ENCODE data around the gene TREX2.
A peak's percentile ranks its signal among the peaks of the same experiment; 100 is the strongest.

The TREX2 gene

DNA sequence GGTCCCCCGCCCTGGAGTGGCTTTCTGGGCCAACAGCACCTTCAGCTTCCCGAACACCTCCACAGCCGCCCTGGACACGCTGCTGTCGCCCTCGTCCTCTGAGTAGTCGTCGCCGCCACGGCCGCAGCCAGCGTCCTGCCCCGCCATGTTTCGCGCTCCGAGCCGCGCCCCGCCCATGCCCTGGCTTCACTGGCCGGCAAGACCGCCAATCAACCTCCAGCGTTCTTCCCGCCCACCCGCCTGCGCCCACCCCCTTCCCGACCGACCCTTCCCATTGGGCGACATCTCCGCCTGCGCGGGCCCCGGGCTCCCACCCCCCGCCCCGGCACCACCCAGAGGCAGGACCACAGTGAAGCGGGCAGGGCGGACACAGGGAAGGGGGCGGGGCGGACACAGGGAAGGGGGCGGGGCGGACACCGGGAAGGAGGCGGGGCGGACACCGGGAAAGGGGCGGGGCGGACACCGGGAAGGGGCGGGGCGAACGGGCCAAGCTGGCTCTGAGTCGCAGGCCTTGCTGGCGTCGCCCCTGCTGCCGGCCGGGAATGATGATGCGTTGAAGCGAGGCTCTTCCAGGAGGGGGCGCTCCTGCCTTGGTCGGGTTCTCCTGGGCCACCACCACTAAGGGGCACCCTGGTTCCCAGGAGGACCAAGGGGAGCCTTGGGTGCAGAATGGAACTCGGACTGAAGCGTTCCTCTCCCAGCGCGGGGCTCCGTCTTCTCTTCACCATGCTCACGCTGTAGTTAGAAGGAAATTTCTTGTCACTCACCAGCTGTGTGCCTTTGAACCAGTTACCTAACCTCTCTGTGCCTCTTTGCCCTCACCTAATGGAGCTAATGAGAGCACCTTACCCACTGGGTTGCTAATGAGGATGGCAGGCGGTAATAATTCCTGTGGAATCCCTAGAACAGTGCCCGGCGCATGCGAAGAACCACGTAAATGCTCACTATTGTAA is 24.8 kb upstream of the TREX2 start, which contains the start of gene HAUS7:
Gene HAUS7, minus strand, starts transcription at position 166 of the 953 bp plus-strand sequence. Its CDS starts 19 bp downstream, at position 147.
- FAIRE-seq (no peak), DNase-seq (ENCODE audit: insufficient read length, low spot score) (peak; percentile 77)
- TF ChIP-seq, protein P1, sequence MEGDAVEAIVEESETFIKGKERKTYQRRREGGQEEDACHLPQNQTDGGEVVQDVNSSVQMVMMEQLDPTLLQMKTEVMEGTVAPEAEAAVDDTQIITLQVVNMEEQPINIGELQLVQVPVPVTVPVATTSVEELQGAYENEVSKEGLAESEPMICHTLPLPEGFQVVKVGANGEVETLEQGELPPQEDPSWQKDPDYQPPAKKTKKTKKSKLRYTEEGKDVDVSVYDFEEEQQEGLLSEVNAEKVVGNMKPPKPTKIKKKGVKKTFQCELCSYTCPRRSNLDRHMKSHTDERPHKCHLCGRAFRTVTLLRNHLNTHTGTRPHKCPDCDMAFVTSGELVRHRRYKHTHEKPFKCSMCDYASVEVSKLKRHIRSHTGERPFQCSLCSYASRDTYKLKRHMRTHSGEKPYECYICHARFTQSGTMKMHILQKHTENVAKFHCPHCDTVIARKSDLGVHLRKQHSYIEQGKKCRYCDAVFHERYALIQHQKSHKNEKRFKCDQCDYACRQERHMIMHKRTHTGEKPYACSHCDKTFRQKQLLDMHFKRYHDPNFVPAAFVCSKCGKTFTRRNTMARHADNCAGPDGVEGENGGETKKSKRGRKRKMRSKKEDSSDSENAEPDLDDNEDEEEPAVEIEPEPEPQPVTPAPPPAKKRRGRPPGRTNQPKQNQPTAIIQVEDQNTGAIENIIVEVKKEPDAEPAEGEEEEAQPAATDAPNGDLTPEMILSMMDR (IDR thresholded peaks at IDR 0.05; ENCODE audit: insufficient read depth, missing control alignments) = peak; percentile 62

DNA sequence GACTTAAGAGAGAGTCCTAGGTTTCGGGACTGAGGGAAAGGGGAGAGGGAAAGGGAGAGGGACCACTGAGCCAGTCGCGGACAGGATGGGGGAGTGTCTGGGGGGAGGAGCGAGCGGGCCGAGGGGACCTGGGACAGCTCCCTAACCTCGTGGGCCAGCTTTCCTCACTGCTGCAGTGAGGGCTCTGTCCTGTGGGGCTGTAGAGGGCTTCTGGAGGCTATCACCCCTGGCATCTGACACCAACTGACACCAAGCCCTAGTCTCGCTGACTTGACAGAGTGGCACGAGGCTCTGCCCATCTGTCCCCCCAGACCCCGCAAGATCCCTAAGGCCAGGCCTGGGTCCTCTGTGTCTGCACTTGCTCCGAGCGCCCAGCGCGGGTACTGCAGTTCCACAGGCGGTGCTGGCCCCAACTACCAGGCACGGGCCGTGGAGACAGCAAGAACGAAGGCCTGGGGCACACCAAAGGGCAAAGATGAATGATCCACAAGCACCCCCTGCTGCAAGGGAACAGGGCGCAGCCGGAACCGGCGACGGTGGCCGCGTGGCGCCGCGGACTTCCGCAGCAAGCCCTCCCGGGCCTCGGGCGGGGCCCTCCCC is 24.1 kb upstream of the TREX2 start:
- no peak for FAIRE-seq

DNA sequence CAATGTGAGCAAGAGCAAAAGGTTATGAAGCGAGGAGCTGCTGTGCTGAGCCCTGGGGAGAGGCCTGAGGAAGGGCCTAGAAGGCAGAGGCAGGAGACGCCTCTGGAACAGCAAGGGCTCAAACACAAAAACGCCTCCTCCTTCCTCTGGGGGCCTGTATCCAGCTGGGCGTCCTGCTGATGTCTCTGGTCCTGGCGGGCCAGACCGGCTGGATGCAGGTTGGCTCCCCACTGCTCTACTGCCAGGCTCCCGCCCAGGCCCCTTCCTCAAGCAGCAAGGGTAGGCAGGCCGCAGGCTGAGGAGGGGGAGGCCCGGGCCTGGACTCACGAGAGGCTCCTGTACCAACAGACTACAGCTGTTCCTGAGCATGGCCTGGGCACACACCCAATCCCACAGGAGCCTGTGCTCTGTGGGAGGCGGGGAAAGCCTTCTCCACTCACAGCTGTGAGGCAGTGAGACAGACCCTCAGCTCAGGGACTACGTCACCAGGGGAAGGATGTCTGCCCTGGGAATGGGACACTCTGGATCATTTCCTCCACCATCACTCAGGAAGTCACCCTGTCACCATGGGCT is 22.2 kb upstream of the TREX2 start:
- DNase-seq (ENCODE audit: insufficient read length, low spot score) (no peak), FAIRE-seq (no peak)
- TF ChIP-seq, protein P1 (IDR thresholded peaks at IDR 0.05; ENCODE audit: insufficient read depth, missing control alignments) = no peak

More for the DNA sequence above, 24.1 kb upstream of the TREX2 start:
- no peak for DNase-seq (ENCODE audit: insufficient read length, low spot score)
- TF ChIP-seq, protein P1 (IDR thresholded peaks at IDR 0.05; ENCODE audit: insufficient read depth, missing control alignments) = no peak

DNA sequence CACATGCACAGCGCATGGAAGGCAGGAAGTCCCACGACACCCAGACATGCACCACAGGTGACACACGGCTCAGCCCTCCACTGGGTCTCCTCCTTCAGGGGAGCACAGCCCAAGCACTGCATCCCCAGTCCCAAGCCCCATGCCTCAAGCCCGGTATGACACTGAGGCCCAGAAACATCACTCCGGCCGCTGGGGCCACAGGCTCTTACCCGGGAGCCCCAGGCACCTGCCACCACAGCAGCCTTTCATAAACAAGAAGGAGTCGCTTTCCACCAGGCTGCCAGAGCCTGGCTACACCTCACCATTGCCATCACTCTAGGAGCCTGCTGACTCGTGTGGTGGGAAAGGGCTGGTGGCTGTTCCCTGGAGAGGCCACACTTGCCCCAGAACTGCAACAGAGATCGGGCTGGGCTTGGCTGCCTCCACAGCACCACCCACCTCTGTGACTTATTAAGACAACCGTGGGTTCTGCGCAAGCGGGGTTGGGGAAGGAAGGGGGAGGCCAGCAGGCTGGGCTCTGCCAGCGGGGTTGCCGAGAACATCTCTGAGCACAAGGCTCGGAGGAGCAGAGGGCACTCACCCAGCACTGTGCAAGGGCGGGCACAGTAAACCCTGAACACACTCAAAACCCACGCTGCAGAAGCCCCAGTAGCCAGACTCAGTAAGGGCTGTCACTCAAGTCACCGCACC is 20.0 kb upstream of the TREX2 start:
- FAIRE-seq (no peak), DNase-seq (ENCODE audit: insufficient read length, low spot score) (no peak)
- TF ChIP-seq, protein P1 (IDR thresholded peaks at IDR 0.05; ENCODE audit: insufficient read depth, missing control alignments) = no peak

DNA sequence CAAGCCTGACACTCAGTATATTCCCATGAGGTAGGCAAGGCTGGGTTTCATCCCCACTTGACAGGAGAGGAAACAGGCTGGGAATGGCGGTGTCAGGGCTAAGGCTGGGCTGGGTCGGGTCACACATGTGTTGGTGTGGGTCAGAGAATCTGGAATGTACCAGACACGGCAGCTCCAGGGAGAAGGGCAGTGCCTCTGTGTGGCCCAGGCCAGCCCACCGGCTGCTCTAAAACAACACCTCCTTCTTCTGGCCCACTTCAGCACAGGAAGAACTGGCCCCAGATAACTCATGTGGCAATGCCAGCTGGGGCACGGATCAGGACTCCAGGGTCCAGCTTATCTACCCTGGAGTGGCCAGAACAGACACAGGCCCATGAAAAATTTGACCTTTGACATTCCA is 18.3 kb upstream of the TREX2 start:
- FAIRE-seq (no peak), DNase-seq (ENCODE audit: insufficient read length, low spot score) (no peak)
- TF ChIP-seq, protein P1 (IDR thresholded peaks at IDR 0.05; ENCODE audit: insufficient read depth, missing control alignments) = no peak

DNA sequence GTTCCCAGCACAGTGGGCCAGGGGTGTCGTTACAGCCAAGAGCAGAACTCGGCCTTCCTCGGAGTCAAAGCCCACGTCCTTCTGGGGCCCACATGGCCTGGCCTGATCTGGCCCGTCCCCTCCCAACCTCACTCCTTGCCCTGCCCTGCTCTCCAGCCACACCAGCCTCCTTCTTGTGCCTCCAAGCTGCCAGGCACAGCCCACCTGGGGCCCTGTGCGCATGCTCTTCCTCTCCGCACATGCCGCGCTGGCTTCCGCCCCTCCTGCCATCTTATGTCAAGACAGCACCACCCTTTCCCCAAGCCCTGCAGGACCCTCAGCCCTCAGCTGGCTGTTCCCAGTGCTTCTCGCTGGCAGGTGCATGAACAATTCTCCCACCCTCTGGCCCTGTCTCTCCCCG is 17.7 kb upstream of the TREX2 start:
- TF ChIP-seq, protein P1 (IDR thresholded peaks at IDR 0.05; ENCODE audit: insufficient read depth, missing control alignments) = no peak
- FAIRE-seq (no peak), DNase-seq (ENCODE audit: insufficient read length, low spot score) (no peak)

Data from D721Med (cell line).